SK-N-SH (cell line): ENCODE data around the gene SCT.

Experiments used
- CHD2 ChIP-seq: fragments of 150-350 bp; IDR thresholded peaks from 2 replicates; pipeline ENCODE4 v1.6.1; 2018; ENCODE audit warnings: low read length; ENCODE audit not compliant: partially characterized antibody
- CTCF ChIP-seq: fragments of 200-600 bp; sonication (generic); IDR thresholded peaks from 2 replicates; pipeline ENCODE4 v1.6.1; 2017; ENCODE audit warnings: antibody characterized with exemption, mild to moderate bottlenecking, moderate library complexity
- FOXJ3 ChIP-seq: sonication (generic); formaldehyde crosslinking; IDR thresholded peaks from 2 replicates; pipeline ENCODE4 v1.5.1; 2020; ENCODE audit warnings: mild to moderate bottlenecking, missing genetic modification reagents
- FOXM1 ChIP-seq: IDR thresholded peaks from 2 replicates; pipeline ENCODE4 v1.4.0; 2012; ENCODE audit warnings: low read depth, mild to moderate bottlenecking
- GABPA ChIP-seq: IDR thresholded peaks from 2 replicates; pipeline ENCODE4 v1.4.0; 2012; ENCODE audit warnings: low read depth, mild to moderate bottlenecking
- IRF3 ChIP-seq: fragments of 150-350 bp; IDR thresholded peaks from 2 replicates; pipeline ENCODE4 v1.6.1; 2016; ENCODE audit warnings: mild to moderate bottlenecking, low read depth, low read length
- MAX ChIP-seq: IDR thresholded peaks from 2 replicates; pipeline ENCODE4 v1.4.0; 2012; ENCODE audit warnings: low read depth
- MXI1 ChIP-seq: IDR thresholded peaks from 2 replicates; pipeline ENCODE4 v1.6.1; 2012; ENCODE audit warnings: mild to moderate bottlenecking, low read depth, low read length, improper control_type of control experiment
- POLR2AphosphoS5 ChIP-seq: IDR thresholded peaks from 2 replicates; pipeline ENCODE4 v1.6.1; 2012; ENCODE audit warnings: low read depth, low read length
- REST ChIP-seq: IDR thresholded peaks from 2 replicates; pipeline ENCODE4 v1.6.1; 2012; ENCODE audit warnings: mild to moderate bottlenecking, low read depth, low read length, moderate library complexity
- RXRA ChIP-seq: IDR thresholded peaks from 2 replicates; pipeline ENCODE4 v1.4.0; 2012; ENCODE audit warnings: low read depth, mild to moderate bottlenecking, borderline replicate concordance
- SIN3A ChIP-seq: IDR thresholded peaks from 2 replicates; pipeline ENCODE4 v1.6.1; 2012; ENCODE audit warnings: low read depth, mild to moderate bottlenecking, low read length, moderate library complexity, borderline replicate concordance
- SMC3 ChIP-seq: IDR thresholded peaks from 2 replicates; pipeline ENCODE4 v1.6.1; 2012; ENCODE audit warnings: low read depth, low read length, improper control_type of control experiment
- ZBTB33 ChIP-seq: IDR thresholded peaks from 2 replicates; pipeline ENCODE4 v1.4.0; 2012; ENCODE audit warnings: low read depth, borderline replicate concordance

- TF ChIP-seq CTCF: peak; percentile 75
- no peak for TF ChIP-seq IRF3
- no peak for TF ChIP-seq POLR2AphosphoS5
- TF ChIP-seq FOXJ3 (CRISPR knock-in tag): no peak
- no peak for TF ChIP-seq SIN3A
- no peak for TF ChIP-seq GABPA
- no peak for TF ChIP-seq MAX
- TF ChIP-seq SMC3: peak; percentile 62
- TF ChIP-seq RXRA: no peak
- TF ChIP-seq MXI1: no peak
- TF ChIP-seq FOXM1: no peak
- TF ChIP-seq REST: no peak
- TF ChIP-seq CHD2: no peak
- TF ChIP-seq ZBTB33: no peak
Measured at GRCh38 chr11:662689-663274, 35.8 kb upstream of the SCT start.
